ENCODE data around the gene HAUS1.
"Not testable (repeated sequence)": the region's sequence is repeated elsewhere in the genome, so short reads cannot be mapped to it uniquely, and the experiment has no call there.

The HAUS1 gene

GRCh38 chr18:46152436-46152807, 48.2 kb downstream of the HAUS1 start:
- no peak for DNase-seq (ENCODE audit: low read depth, low spot score)
- no peak overlapping the region for H3K4me3 ChIP-seq (ENCODE audit: low read length)

- DNase-seq (ENCODE audit: low read depth, low spot score), result no peak
- no peak overlapping the region for H3K4me3 ChIP-seq (ENCODE audit: low read length)
Measured at GRCh38 chr18:46152808-46153617, 48.8 kb downstream of the HAUS1 start.

GRCh38 chr18:46155641-46156051, 51.5 kb downstream of the HAUS1 start:
- DNase-seq (ENCODE audit: low read depth, low spot score), result peak; percentile 32
- no peak overlapping the region for H3K4me3 ChIP-seq (ENCODE audit: low read length)

GRCh38 chr18:46156124-46156745, 52.0 kb downstream of the HAUS1 start:
- H3K4me3 ChIP-seq (ENCODE audit: low read length), result no peak overlapping the region
- DNase-seq (ENCODE audit: low read depth, low spot score), result no peak

- H3K4me3 ChIP-seq (ENCODE audit: low read length), result no peak overlapping the region
- DNase-seq (ENCODE audit: low read depth, low spot score), result no peak
Measured at GRCh38 chr18:46156843-46157242, 52.7 kb downstream of the HAUS1 start.

GRCh38 chr18:46158499-46158898, 54.3 kb downstream of the HAUS1 start:
- DNase-seq (ENCODE audit: low read depth, low spot score), result no peak

GRCh38 chr18:46160050-46160798, 56.0 kb downstream of the HAUS1 start:
- H3K4me3 ChIP-seq (ENCODE audit: low read length), result no peak overlapping the region
- no peak for DNase-seq (ENCODE audit: low read depth, low spot score)

More at GRCh38 chr18:46158499-46158898, 54.3 kb downstream of the HAUS1 start:
- no peak overlapping the region for H3K4me3 ChIP-seq (ENCODE audit: low read length)

- H3K4me3 ChIP-seq (ENCODE audit: low read length); DNase-seq (ENCODE audit: low read depth, low spot score): not testable (repeated sequence)
Measured at GRCh38 chr18:46160840-46161239, 56.7 kb downstream of the HAUS1 start.

GRCh38 chr18:46161703-46162396, 57.7 kb downstream of the HAUS1 start:
- no peak for DNase-seq (ENCODE audit: low read depth, low spot score)
- no peak overlapping the region for H3K4me3 ChIP-seq (ENCODE audit: low read length)

- no peak for DNase-seq (ENCODE audit: low read depth, low spot score)
- H3K4me3 ChIP-seq (ENCODE audit: low read length), result no peak overlapping the region
Measured at GRCh38 chr18:46163091-46163490, 58.9 kb downstream of the HAUS1 start.

- no peak overlapping the region for H3K4me3 ChIP-seq (ENCODE audit: low read length)
- DNase-seq (ENCODE audit: low read depth, low spot score), result no peak
Measured at GRCh38 chr18:46163941-46164499, 59.8 kb downstream of the HAUS1 start.

GRCh38 chr18:46164502-46164901, 60.3 kb downstream of the HAUS1 start:
- H3K4me3 ChIP-seq (ENCODE audit: low read length); DNase-seq (ENCODE audit: low read depth, low spot score): not testable (repeated sequence)

GRCh38 chr18:46164920-46165319, 60.7 kb downstream of the HAUS1 start:
- DNase-seq (ENCODE audit: low read depth, low spot score), result no peak
- no peak overlapping the region for H3K4me3 ChIP-seq (ENCODE audit: low read length)

- no peak overlapping the region for H3K4me3 ChIP-seq (ENCODE audit: low read length)
- no peak for DNase-seq (ENCODE audit: low read depth, low spot score)
Measured at GRCh38 chr18:46166261-46166970, 62.2 kb downstream of the HAUS1 start.

GRCh38 chr18:46167971-46168370, 63.8 kb downstream of the HAUS1 start:
- no peak for DNase-seq (ENCODE audit: low read depth, low spot score)
- H3K4me3 ChIP-seq (ENCODE audit: low read length), result no peak overlapping the region

GRCh38 chr18:46169464-46169941, 65.3 kb downstream of the HAUS1 start:
- H3K4me3 ChIP-seq (ENCODE audit: low read length), result no peak overlapping the region
- DNase-seq (ENCODE audit: low read depth, low spot score), result no peak

- DNase-seq (ENCODE audit: low read depth, low spot score), result no peak
- H3K4me3 ChIP-seq (ENCODE audit: low read length), result no peak overlapping the region
Measured at GRCh38 chr18:46171331-46171730, 67.1 kb downstream of the HAUS1 start.

Data from Jurkat, Clone E6-1 (cell line).